Measurements from ENCODE around the gene DEDD2.

DNA sequence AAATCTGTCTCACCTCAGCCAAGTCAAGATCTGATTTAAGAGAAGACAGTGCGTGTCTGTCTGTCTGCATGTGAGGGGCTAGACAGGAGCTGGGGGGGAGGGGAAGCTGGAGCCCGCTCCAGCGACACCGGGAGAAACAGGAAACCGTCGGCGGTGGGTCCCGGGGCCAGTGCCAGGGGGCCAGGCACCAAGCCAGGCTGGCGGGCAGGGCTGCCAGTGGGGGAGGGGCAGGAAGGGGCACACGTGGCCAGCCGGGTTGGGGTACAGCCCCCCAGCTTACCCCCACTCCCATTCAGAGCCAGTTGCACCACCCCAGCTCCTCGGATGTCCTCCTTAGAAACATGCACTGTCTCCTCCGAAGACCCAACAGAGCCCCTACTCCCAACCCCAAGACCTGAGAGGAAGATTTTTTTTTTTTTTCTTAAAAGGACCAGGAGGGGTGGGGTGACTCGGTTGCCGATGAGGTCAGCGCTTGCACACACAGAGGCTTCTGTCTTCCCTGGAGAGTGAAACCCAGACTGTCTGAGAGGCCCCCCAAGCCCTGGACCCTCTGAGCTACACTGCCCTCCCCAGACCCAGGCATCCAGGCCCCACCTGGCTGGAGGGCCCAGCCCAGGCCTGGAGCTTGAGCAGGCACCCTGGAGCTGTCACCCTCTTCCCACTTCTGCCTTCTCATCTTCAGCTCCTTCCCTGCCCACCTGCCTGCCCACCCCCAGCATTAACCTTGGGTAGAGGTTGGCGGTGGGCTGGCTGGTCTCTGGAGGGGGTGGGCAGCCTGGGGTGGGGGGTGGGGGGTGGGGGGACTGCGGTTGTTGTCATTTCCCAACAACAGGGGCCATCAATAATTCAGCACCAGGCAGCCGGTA is 33.4 kb upstream of the DEDD2 start:
- TF ChIP-seq FOXP2 (optimal IDR thresholded peaks at IDR 0.05; ENCODE audit: control extremely low read depth, extremely low read length, insufficient read depth) (no peak), EZH2 (IDR thresholded peaks at IDR 0.05) (no peak), POLR2AphosphoS5 (IDR thresholded peaks at IDR 0.05; ENCODE audit: borderline replicate concordance, low read depth, low read length) (peak; percentile 35; the same call in 1 of the 2 replicates)

All from SK-N-MC (cell line).